ENCODE results near the gene PSD2.

The PSD2 gene

GRCh38 chr5:139751236-139751635 lies 44.4 kb upstream of the PSD2 start:
- no peak for DNase-seq (ENCODE audit: low spot score)
- TF ChIP-seq CTCF (IDR thresholded peaks at IDR 0.05; ENCODE audit: borderline replicate concordance, control extremely low read depth, extremely low read depth, insufficient read depth, missing control alignments) = no peak
- in situ Hi-C loops (cut with MboI; ENCODE audit: low sequenced_read_pairs, unreplicated experiment) = loop anchor here (25.0 kb wide), 1 partner anchor 339 kb away; the partner anchor contains the start of gene SPATA24

DNA sequence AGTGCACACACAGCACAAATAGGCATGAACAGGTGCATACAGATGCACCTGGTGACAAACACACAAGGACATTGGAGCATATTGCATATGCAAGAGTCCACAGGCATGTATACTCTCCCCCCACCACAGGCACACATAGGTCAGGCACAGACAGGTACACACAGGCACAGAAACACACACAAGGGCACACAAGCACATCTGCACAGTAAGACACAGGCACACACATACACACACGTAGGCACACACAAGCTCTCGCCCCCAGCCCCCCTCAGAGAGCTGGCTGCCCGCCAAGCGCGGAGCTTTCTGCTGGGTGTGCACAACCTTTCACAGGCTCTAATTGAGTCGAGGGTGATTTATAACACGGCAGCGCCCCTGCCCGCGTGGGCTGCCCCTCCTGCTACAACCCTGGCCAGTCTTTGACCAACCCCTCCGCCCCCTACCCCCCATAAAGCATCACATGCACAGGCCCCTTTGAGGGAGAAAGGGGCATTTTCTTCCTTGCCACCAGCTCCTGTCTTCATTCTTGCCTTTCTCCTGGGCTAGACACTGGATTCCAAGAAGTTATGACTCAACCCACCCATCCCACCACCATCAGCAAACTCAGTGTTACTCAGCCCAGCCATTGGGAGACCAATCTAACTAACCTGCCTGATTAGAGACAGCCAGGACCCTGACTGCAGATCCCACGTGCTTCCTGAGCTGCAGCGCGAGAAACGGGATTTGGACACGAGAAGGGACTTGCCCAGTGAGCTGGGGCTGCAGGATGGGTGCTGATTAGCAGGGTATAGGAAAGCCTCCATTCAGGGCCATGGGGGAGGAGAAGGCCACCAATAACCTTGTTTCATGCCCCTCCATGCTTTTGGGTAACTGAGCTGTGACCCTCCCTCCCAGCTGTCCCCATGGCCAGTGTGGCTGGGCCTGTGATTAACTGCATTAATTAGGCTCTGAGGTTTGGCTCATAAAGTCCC lies 42.8 kb upstream of the PSD2 start:
- no peak for DNase-seq (ENCODE audit: low spot score)
- no peak for TF ChIP-seq CTCF (IDR thresholded peaks at IDR 0.05; ENCODE audit: borderline replicate concordance, control extremely low read depth, extremely low read depth, insufficient read depth, missing control alignments)

DNA sequence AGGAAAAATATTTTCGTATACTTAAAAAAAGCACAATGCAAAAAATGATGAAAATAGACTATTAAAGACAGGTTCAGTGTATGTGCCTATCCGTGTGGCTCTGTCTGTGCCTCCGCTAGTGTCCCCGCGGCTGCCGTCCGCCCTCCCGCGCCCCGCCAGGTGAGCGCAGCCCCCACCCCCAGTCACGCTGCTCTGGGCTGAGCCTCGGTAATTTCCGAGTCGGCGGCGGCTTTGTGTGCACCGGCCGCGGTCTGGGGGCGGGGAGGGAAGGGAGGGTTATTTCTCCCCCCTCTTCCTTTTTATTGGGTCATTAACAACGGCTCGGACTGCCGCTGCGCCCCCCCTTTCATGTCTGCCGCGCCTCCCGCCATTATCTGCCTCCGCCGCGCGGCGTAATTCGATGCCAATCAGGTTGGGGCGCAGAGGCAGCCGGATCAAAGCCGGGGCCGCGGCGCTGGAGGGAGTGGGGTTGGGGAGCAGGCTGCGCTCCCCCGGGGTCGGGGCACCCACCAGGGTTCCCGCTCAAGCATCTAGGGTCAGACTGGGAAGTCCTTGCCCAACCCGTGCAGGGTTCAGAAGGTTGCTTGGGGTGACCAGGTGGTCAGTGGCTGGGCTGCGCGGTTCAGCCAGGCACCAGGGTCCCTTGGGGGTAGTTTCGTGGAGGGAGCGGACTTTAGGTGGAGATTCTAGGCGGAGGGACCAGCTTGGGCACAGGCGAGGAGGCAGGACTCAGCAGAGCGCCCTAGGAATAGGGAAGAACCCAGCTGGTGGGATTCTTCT lies 39.5 kb upstream of the PSD2 start:
- in situ Hi-C loops (cut with MboI; ENCODE audit: low sequenced_read_pairs, unreplicated experiment) = loop anchor here (25.0 kb wide), 1 partner anchor 344 kb away; the partner anchor contains the start of gene SPATA24
- peak; percentile 78 for DNase-seq (ENCODE audit: low spot score)
- no peak for TF ChIP-seq CTCF (IDR thresholded peaks at IDR 0.05; ENCODE audit: borderline replicate concordance, control extremely low read depth, extremely low read depth, insufficient read depth, missing control alignments)

More for the DNA sequence above, 42.8 kb upstream of the PSD2 start:
- in situ Hi-C loops (cut with MboI; ENCODE audit: low sequenced_read_pairs, unreplicated experiment) = loop anchor here (25.0 kb wide), 1 partner anchor 340 kb away; the partner anchor contains the start of gene SPATA24

- in situ Hi-C loops (cut with MboI; ENCODE audit: low sequenced_read_pairs, unreplicated experiment) = loop anchor here (25.0 kb wide), 1 partner anchor 345 kb away; the partner anchor contains the start of gene SPATA24
Measured at GRCh38 chr5:139756971-139757370, 38.6 kb upstream of the PSD2 start.

GRCh38 chr5:139757727-139758509 lies 37.7 kb upstream of the PSD2 start:
- no peak for TF ChIP-seq CTCF (IDR thresholded peaks at IDR 0.05; ENCODE audit: borderline replicate concordance, control extremely low read depth, extremely low read depth, insufficient read depth, missing control alignments)
- DNase-seq (ENCODE audit: low spot score) = no peak
- in situ Hi-C loops (cut with MboI; ENCODE audit: low sequenced_read_pairs, unreplicated experiment) = loop anchor here (25.0 kb wide), 1 partner anchor 346 kb away; the partner anchor contains the start of gene SPATA24

More at GRCh38 chr5:139756971-139757370, 38.6 kb upstream of the PSD2 start:
- DNase-seq (ENCODE audit: low spot score) = no peak
- no peak for TF ChIP-seq CTCF (IDR thresholded peaks at IDR 0.05; ENCODE audit: borderline replicate concordance, control extremely low read depth, extremely low read depth, insufficient read depth, missing control alignments)

Measured in GM13976 (cell line).